ENCODE results near the gene HSF2BP.
"Not testable (repeated sequence)": the region's sequence is repeated elsewhere in the genome, so short reads cannot be mapped to it uniquely, and the experiment has no call there.

HSF2BP gene

GRCh38 chr21:43687566-43688399, 28.5 kb upstream of the HSF2BP start:
- no peak for DNase-seq (ENCODE audit: low spot score)

- DNase-seq (ENCODE audit: low spot score), result no peak
Observed at GRCh38 chr21:43686811-43687565, 27.7 kb upstream of the HSF2BP start.

- no peak for DNase-seq (ENCODE audit: low spot score)
Observed at GRCh38 chr21:43684424-43684823, 25.1 kb upstream of the HSF2BP start.

- DNase-seq (ENCODE audit: low spot score), result no peak
Observed at GRCh38 chr21:43681650-43682049, 22.4 kb upstream of the HSF2BP start.

DNA sequence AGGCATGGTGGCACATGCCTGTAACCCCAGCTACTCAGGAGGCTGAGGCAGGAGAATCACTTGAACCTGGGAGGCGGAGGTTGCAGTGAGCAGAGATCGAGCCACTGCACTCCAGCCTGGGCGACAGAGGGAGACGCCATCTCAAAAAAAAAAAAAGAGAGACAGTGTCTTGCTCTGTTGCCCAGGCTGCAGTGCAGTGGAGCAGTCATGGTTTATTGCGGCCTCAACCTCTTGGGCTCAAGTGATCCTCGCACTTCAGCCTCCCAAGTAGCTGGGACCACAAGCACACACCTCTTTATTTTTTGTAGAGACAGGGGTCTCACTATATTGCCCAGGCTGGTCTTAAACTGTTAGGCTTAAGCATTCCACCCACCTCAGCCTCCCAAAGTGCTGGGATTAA, 21.1 kb upstream of the HSF2BP start:
- not testable (repeated sequence) for DNase-seq (ENCODE audit: low spot score)

- no peak for DNase-seq (ENCODE audit: low spot score)
Observed at GRCh38 chr21:43679951-43680350, 20.7 kb upstream of the HSF2BP start.

DNA sequence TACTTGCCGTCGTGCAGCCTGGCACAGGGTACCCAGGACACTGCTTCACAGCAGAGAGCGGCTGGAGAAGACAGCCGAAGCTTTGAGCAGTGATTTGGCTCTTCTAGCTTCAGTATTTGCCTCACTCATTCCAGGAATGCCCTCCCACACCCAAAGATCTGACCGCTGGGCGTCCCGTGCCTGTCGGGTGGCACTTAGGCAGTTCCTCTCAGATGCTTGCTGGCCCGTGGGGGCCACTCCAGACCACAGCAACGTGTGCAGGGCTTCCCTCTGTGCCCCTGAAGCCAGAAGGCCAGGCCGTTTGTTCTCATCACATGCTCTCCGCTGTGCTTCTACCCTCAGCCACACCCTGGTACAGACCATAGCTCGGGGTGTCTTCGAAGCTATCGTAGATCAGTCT, 17.1 kb upstream of the HSF2BP start:
- no peak for DNase-seq (ENCODE audit: low spot score)

- no peak for DNase-seq (ENCODE audit: low spot score)
Observed at GRCh38 chr21:43675871-43676270, 16.6 kb upstream of the HSF2BP start.

- no peak for DNase-seq (ENCODE audit: low spot score)
Observed at GRCh38 chr21:43669828-43670605, 10.7 kb upstream of the HSF2BP start.

GRCh38 chr21:43667191-43667904, 8.1 kb upstream of the HSF2BP start:
- DNase-seq (ENCODE audit: low spot score), result no peak

GRCh38 chr21:43665879-43666278, 6.6 kb upstream of the HSF2BP start:
- DNase-seq (ENCODE audit: low spot score), result no peak

DNA sequence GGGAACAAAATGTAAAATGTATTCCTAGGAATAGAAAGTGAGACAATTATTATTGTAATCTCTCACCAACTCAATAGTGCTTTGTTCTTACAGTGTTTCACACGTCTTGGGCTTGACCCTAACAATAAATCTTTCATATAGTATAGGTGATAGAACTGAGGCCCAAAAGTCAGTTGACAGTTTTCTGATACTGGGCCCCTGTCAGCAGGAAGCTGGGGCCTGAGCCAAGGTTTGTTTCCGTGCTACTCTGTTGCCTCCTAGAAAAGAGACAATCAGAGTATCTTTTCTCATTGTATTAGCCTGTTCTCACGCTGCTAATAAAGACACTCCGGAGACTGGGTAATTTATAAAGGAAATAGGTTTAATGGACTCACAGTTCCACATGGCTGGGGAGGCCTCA, 5.1 kb upstream of the HSF2BP start:
- DNase-seq (ENCODE audit: low spot score), result no peak

DNA sequence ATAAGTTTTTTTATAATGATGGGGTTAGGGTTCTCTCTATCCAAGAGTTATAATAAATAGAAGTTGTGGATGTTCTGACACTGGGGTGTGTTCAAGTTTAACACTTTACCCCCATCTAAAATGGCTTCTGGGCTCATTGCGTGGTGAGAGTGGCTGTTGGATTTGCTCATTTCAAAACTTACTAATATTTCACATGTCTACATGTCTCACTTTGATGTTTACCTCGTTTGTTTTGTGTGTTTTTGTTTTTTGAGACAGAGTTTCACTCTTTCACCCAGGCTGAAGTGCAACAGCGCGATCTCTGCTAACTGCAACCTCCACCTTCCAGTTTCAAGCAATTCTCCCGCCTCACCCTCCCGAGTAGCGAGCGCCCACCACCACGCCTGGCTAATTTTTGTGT, 3.7 kb upstream of the HSF2BP start:
- no peak for DNase-seq (ENCODE audit: low spot score)

GRCh38 chr21:43662286-43662685, 3.0 kb upstream of the HSF2BP start:
- DNase-seq (ENCODE audit: low spot score), result no peak

DNA sequence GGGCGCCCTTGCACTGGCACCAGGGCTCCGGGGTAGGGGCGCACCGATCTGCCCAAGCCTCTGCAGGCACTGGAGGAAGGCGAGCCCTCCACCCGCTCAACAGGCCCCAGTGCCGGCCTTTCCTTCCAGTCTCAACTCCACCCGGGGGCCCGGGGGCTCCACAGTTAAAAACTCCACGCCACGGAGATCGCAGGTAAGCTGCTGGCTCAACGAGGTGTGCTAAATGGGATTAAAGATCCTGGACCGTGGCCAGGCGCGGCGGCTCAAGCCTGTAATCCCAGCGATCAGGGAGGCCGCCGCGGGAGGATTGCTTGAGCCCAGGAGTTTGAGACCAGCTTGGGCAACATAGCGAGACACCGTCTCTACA, 536 bp downstream of the HSF2BP start:
- DNase-seq (ENCODE audit: low spot score), result no peak

DNA sequence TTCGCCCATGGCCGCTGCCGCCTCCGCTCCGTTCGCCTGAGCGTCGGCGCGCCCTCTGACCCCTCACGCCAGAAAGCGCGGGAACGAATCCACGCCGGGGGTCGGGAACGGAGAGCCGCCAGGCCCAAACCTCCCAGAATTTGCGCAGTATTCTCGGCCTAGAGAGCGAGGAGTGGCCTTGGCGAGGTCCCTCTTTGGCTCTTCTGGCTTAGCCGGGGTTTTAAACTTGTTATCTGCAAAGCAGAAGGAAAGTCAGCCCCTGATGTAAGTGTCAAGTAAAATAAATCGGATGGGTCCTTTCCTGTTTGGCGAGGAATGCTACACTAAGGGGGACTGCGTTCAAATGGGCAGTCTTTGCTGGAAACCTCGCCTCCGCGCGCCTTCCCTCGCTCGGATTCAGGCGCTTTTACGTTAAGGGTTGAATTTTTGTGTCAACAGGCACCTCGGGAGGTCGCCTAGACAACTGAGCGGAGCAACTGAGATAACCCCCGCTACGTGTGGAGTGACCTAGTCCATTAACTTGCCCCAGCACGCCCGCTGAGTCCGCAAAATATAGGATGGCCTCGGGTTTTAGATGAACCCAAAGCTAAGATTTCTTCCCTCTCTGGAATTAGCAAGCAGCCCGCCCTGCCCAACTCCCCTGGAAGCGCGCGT, 1.1 kb downstream of the HSF2BP start:
- no peak for DNase-seq (ENCODE audit: low spot score)

- DNase-seq (ENCODE audit: low spot score), result no peak
Observed at GRCh38 chr21:43657355-43658087, 1.8 kb downstream of the HSF2BP start.

- DNase-seq (ENCODE audit: low spot score), result no peak
Observed at GRCh38 chr21:43654806-43655489, 4.3 kb downstream of the HSF2BP start.

GRCh38 chr21:43653626-43654025, 5.7 kb downstream of the HSF2BP start:
- DNase-seq (ENCODE audit: low spot score), result no peak

DNA sequence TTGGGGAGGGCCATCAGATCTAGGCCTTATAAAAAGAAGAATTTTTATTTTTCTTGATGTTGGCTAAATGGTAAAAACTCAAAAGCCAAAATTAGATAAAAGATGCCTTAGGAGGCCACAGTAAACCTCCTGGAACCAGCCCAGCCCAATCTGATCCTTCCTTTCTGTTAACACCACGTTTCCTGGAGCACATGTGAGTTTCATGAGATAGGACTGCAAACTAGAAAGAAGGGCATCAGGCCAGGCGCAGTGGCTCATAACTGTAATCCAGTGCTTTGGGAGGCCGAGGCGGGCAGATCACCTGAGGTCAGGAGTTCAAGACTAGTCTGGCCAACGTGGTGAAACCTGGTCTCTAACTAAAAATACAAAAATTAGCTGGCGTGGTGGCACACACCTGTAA, 6.7 kb downstream of the HSF2BP start:
- DNase-seq (ENCODE audit: low spot score), result no peak

Data from CD4-positive, alpha-beta T cell treated with Interleukin-15 for 4 hours (primary cell).